ENCODE measurements around the gene NUP98.

DNA sequence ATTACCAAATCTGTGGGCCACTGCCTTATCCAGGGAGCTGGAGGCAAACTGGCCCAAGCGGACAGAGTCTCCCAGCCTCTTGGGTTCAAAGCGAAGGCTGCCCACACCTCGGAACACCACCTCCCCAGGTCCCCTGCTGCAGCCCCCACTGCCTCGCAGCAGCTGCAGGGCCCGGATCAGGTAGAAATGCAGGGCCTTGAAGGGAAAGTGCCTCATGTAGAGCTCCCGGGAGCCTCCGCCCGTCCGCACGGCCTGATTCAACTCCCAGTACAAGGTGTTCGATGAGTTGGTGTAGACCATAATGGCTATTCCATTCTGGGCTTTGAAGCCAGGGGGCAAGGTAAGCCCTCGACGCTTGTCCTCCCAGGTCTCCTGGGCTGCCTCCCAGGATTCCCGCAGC is 157.5 kb downstream of the NUP98 start:
- TF ChIP-seq TAF1 (IDR thresholded peaks at IDR 0.05; ENCODE audit: borderline replicate concordance, low read depth, low read length): no peak
- TF ChIP-seq, protein P1, sequence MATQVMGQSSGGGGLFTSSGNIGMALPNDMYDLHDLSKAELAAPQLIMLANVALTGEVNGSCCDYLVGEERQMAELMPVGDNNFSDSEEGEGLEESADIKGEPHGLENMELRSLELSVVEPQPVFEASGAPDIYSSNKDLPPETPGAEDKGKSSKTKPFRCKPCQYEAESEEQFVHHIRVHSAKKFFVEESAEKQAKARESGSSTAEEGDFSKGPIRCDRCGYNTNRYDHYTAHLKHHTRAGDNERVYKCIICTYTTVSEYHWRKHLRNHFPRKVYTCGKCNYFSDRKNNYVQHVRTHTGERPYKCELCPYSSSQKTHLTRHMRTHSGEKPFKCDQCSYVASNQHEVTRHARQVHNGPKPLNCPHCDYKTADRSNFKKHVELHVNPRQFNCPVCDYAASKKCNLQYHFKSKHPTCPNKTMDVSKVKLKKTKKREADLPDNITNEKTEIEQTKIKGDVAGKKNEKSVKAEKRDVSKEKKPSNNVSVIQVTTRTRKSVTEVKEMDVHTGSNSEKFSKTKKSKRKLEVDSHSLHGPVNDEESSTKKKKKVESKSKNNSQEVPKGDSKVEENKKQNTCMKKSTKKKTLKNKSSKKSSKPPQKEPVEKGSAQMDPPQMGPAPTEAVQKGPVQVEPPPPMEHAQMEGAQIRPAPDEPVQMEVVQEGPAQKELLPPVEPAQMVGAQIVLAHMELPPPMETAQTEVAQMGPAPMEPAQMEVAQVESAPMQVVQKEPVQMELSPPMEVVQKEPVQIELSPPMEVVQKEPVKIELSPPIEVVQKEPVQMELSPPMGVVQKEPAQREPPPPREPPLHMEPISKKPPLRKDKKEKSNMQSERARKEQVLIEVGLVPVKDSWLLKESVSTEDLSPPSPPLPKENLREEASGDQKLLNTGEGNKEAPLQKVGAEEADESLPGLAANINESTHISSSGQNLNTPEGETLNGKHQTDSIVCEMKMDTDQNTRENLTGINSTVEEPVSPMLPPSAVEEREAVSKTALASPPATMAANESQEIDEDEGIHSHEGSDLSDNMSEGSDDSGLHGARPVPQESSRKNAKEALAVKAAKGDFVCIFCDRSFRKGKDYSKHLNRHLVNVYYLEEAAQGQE (IDR thresholded peaks at IDR 0.05; ENCODE audit: low read depth, low read length): no peak
- TF ChIP-seq CTCF (IDR thresholded peaks at IDR 0.05): no peak
- no peak for TF ChIP-seq POLR2AphosphoS5 (IDR thresholded peaks at IDR 0.05; ENCODE audit: low read depth, low read length)
- TF ChIP-seq JUND (IDR thresholded peaks at IDR 0.05): no peak
- TF ChIP-seq EP300 (IDR thresholded peaks at IDR 0.05; ENCODE audit: borderline replicate concordance in 1 of 2, low read depth in 1 of 2, low read length in 1 of 2): no peak
- TF ChIP-seq CHD2 (IDR thresholded peaks at IDR 0.05; ENCODE audit: low read length, partially characterized antibody): no peak
- TF ChIP-seq ELF1 (IDR thresholded peaks at IDR 0.05): no peak

All from SK-N-SH (cell line).